Nephron (organoid): ENCODE results near the gene TSPAN15.

Source experiments
- H3K27ac Mint-ChIP-seq, 3 experiments: 2 replicates each; pipeline ENCODE4 v1.8.0; 2020; ENCODE audit warnings: mixed read lengths in 3 of 3, mild to moderate bottlenecking in 2 of 3, moderate library complexity in 1 of 3
- H3K27me3 Mint-ChIP-seq: 2 replicates; pipeline ENCODE4 v1.8.0; 2021; ENCODE audit warnings: low read depth, mild to moderate bottlenecking, moderate library complexity, mixed read lengths
- H3K36me3 Mint-ChIP-seq: 2 replicates; pipeline ENCODE4 v1.8.0; 2020; ENCODE audit warnings: low read depth, mixed read lengths
- H3K4me1 Mint-ChIP-seq: 2 replicates; pipeline ENCODE4 v1.8.0; 2020; ENCODE audit warnings: mixed read lengths
- H3K4me3 Mint-ChIP-seq, 3 experiments: 2 replicates each; pipeline ENCODE4 v1.8.0; 2020; ENCODE audit warnings: mild to moderate bottlenecking in 3 of 3, mixed read lengths in 3 of 3, moderate library complexity in 2 of 3
- H3K9me3 Mint-ChIP-seq: 2 replicates; pipeline ENCODE4 v1.8.0; 2020; ENCODE audit warnings: mixed read lengths
- TF ChIP-seq, protein P1 (sequence below), 3 experiments: fragments of 200-600 bp; sonication (generic); IDR thresholded peaks; one replicate each; pipeline ENCODE4 v1.5.0; 2021; ENCODE audit warnings: antibody characterized with exemption in 3 of 3; ENCODE audit not compliant: unreplicated experiment in 3 of 3

Gene TSPAN15

GRCh38 chr10:69451209-69451783 lies at the start of gene TSPAN15:
Gene TSPAN15, plus strand, starts transcription at chr10:69451465. Its CDS starts 130 bp downstream, at chr10:69451595.
- H3K9me3 Mint-ChIP-seq = no peaks in the 10 kb centered on the region
- TF ChIP-seq, protein P1, sequence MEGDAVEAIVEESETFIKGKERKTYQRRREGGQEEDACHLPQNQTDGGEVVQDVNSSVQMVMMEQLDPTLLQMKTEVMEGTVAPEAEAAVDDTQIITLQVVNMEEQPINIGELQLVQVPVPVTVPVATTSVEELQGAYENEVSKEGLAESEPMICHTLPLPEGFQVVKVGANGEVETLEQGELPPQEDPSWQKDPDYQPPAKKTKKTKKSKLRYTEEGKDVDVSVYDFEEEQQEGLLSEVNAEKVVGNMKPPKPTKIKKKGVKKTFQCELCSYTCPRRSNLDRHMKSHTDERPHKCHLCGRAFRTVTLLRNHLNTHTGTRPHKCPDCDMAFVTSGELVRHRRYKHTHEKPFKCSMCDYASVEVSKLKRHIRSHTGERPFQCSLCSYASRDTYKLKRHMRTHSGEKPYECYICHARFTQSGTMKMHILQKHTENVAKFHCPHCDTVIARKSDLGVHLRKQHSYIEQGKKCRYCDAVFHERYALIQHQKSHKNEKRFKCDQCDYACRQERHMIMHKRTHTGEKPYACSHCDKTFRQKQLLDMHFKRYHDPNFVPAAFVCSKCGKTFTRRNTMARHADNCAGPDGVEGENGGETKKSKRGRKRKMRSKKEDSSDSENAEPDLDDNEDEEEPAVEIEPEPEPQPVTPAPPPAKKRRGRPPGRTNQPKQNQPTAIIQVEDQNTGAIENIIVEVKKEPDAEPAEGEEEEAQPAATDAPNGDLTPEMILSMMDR (IDR thresholded peaks at IDR 0.05; ENCODE audit: unreplicated experiment in 3 of 3) = no peak
- H3K27me3 Mint-ChIP-seq = peaks cover 32% of the 10 kb centered on the region
- peak within 1 kb of the TSS in 2 of 3 experiments; percentile 7 to 84 for H3K27ac Mint-ChIP-seq
- peak within 1 kb of the TSS; percentile 78 to 92 (median 82) for H3K4me3 Mint-ChIP-seq
- peaks cover 11% of the 10 kb centered on the region for H3K4me1 Mint-ChIP-seq
- no peaks in the 10 kb centered on the region for H3K36me3 Mint-ChIP-seq

GRCh38 chr10:69402386-69402785 lies 48.9 kb upstream of the TSPAN15 start:
- Mint-ChIP-seq H3K36me3 (peaks cover 27% of the 10 kb centered on the region), H3K27ac (peak overlapping the region in 2 of 3 experiments; percentile 20 to 83), H3K4me1 (peaks cover 43% of the 10 kb centered on the region), H3K9me3 (no peaks in the 10 kb centered on the region), H3K4me3 (no peak overlapping the region), H3K27me3 (peaks cover 6% of the 10 kb centered on the region)
- TF ChIP-seq, protein P1 (IDR thresholded peaks at IDR 0.05; ENCODE audit: unreplicated experiment in 3 of 3) = no peak

- H3K27me3 Mint-ChIP-seq = peaks cover 6% of the 10 kb centered on the region
- no peak overlapping the region for H3K4me3 Mint-ChIP-seq
- peak overlapping the region in 2 of 3 experiments; percentile 83 to 92 for H3K27ac Mint-ChIP-seq
- peaks cover 40% of the 10 kb centered on the region for H3K4me1 Mint-ChIP-seq
- no peaks in the 10 kb centered on the region for H3K9me3 Mint-ChIP-seq
- H3K36me3 Mint-ChIP-seq = peaks cover 27% of the 10 kb centered on the region
- TF ChIP-seq, protein P1 (IDR thresholded peaks at IDR 0.05; ENCODE audit: unreplicated experiment in 3 of 3) = no peak
Observed at GRCh38 chr10:69403066-69403465, 48.2 kb upstream of the TSPAN15 start.

DNA sequence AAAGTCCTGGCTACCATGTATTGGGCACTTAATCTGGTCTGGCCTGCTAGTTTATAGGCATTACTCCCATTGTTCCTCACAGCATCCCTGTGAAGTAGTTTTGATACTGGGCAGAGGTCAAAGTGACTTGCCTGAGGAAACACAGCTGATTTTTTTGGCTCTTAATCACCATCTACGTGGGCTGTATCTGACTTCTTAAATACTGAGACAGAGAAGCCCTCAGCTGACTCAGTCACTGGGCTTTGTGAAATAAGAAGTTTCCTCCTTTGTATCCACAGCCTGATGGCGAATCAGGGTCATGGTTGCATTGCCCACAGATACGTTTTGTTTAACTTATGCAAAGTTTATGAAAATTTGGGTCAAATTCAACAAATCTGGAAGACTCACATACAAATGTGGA lies 47.7 kb upstream of the TSPAN15 start:
- Mint-ChIP-seq H3K4me3 (no peak overlapping the region), H3K4me1 (peaks cover 40% of the 10 kb centered on the region), H3K27ac (peak overlapping the region; percentile 57 to 92 (median 83)), H3K36me3 (peaks cover 26% of the 10 kb centered on the region), H3K27me3 (peaks cover 6% of the 10 kb centered on the region), H3K9me3 (no peaks in the 10 kb centered on the region)
- TF ChIP-seq, protein P1 (IDR thresholded peaks at IDR 0.05; ENCODE audit: unreplicated experiment in 3 of 3) = no peak

DNA sequence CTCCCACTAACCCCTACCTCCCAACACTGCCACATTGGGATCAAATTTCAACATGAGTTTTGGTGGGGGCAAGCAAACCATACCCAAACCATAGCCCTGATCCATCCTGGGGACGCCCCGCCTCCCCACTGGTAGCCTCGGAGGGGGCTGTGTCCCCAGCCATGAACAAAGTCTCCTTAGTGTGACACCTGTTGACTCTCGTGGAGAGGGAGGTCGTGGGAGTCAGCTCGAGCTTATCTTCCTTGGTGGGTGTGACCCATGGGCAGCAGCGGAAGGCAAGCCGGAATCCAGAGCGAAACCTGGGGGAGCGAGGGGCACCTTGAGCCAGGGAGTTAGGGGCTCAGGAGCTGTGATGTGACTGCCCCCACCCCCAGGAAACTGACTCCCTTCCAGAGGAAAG lies 46.5 kb upstream of the TSPAN15 start:
- Mint-ChIP-seq H3K27ac (no peak overlapping the region), H3K36me3 (peaks cover 17% of the 10 kb centered on the region), H3K9me3 (no peaks in the 10 kb centered on the region), H3K4me1 (peaks cover 35% of the 10 kb centered on the region), H3K27me3 (no peaks in the 10 kb centered on the region), H3K4me3 (no peak overlapping the region)
- TF ChIP-seq, protein P1 (IDR thresholded peaks at IDR 0.05; ENCODE audit: unreplicated experiment in 3 of 3) = no peak

GRCh38 chr10:69405221-69405620 lies 46.0 kb upstream of the TSPAN15 start:
- peaks cover 35% of the 10 kb centered on the region for H3K4me1 Mint-ChIP-seq
- TF ChIP-seq, protein P1 (IDR thresholded peaks at IDR 0.05; ENCODE audit: unreplicated experiment in 3 of 3) = no peak
- no peaks in the 10 kb centered on the region for H3K9me3 Mint-ChIP-seq
- no peaks in the 10 kb centered on the region for H3K27me3 Mint-ChIP-seq
- peak overlapping the region in 2 of 3 experiments; percentile 16 to 24 for H3K27ac Mint-ChIP-seq
- H3K36me3 Mint-ChIP-seq = peaks cover 17% of the 10 kb centered on the region
- H3K4me3 Mint-ChIP-seq = no peak overlapping the region
